ENCODE results near the gene GABBR1. TPM values are rescaled to one million over a fixed set of nuclear protein-coding genes. Genes with fewer than 3 reads are reported as not detected.

Gene GABBR1
- total RNA-seq, 4 donors from 2014 or later = 20.4 to 34.3 (median 23.8) TPM

DNA sequence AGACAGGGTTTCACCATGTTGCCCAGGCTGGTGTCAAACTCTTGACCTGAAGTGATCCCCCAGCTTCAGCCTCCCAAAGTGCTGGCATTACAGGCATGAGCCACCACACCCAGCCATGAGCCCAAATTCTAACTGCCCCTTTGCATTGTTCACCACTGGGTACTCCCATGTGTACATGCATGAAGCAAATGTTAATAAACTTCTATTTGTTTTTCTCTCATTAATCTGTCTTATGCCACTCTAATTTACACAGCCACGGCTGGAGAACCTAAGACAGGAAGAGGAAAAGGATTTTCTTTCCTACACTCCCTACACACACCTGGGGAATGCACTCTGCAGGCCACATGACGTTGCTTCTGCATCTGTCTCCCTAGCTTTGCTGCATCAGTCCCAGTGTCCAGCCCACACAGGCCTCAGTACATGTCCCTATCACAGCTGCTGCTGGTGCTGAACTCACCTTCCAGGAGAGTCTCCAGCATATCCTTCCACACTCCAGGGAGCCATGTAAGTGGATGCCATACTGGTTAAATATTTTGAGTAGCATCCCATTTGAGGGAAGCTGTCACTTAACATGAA is 34.7 kb downstream of the GABBR1 start:
- Histone ChIP-seq H3K4me1 (peaks cover 0 to 6% of the 10 kb centered on the region in 2 donors), H3K36me3 (no peaks in the 10 kb centered on the region), H3K27ac (no peak overlapping the region), H3K27me3 (no peaks in the 10 kb centered on the region), H3K9me3 (no peaks in the 10 kb centered on the region), H3K4me3 (replicated peaks in 1 of 3) (no peak overlapping the region)
- no peak for DNase-seq
- TF ChIP-seq, protein P1, sequence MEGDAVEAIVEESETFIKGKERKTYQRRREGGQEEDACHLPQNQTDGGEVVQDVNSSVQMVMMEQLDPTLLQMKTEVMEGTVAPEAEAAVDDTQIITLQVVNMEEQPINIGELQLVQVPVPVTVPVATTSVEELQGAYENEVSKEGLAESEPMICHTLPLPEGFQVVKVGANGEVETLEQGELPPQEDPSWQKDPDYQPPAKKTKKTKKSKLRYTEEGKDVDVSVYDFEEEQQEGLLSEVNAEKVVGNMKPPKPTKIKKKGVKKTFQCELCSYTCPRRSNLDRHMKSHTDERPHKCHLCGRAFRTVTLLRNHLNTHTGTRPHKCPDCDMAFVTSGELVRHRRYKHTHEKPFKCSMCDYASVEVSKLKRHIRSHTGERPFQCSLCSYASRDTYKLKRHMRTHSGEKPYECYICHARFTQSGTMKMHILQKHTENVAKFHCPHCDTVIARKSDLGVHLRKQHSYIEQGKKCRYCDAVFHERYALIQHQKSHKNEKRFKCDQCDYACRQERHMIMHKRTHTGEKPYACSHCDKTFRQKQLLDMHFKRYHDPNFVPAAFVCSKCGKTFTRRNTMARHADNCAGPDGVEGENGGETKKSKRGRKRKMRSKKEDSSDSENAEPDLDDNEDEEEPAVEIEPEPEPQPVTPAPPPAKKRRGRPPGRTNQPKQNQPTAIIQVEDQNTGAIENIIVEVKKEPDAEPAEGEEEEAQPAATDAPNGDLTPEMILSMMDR (IDR thresholded peaks at IDR 0.05) = no peak
- TF ChIP-seq POLR2A (IDR thresholded peaks at IDR 0.05) = no peak
- 54 to 61% methylated on average over 2 of the region's 2 CpGs for WGBS, 2 donors
- intact Hi-C loops (cut with DNase I) = no loop called here

DNA sequence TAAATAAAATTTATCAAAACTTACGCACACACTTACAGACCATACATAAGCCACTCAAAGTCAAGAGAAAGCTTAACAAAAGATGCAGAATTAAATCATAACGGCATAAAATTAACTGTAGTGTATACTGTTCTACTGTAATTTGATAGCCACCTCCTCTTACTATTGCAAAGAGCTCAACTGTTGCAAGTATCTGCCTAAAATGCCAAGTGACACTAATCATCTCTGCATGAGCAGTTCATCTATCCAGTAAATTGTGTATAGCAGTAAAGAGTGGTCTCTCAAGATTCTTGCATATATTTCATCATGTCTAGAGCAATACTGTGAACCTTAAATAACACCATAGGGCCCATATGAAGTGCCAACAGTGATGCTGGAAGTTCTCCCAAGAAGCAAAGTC is 35.8 kb downstream of the GABBR1 start:
- Histone ChIP-seq H3K9me3 (no peaks in the 10 kb centered on the region), H3K27ac (no peak overlapping the region), H3K27me3 (no peaks in the 10 kb centered on the region), H3K4me1 (peaks cover 0 to 6% of the 10 kb centered on the region in 2 donors), H3K36me3 (no peaks in the 10 kb centered on the region), H3K4me3 (replicated peaks in 1 of 3) (no peak overlapping the region)
- 75 to 90% methylated on average over 2 of the region's 2 CpGs for WGBS, 2 donors
- no peak for DNase-seq
- TF ChIP-seq, protein P1 (IDR thresholded peaks at IDR 0.05) = no peak
- no peak for TF ChIP-seq POLR2A (IDR thresholded peaks at IDR 0.05)
- intact Hi-C loops (cut with DNase I) = no loop called here

- DNase-seq = no peak
- Histone ChIP-seq H3K27ac (no peak overlapping the region), H3K9me3 (no peaks in the 10 kb centered on the region), H3K27me3 (no peaks in the 10 kb centered on the region), H3K4me3 (replicated peaks in 1 of 3) (no peak overlapping the region), H3K4me1 (peaks cover 0 to 6% of the 10 kb centered on the region in 2 donors), H3K36me3 (no peaks in the 10 kb centered on the region)
- TF ChIP-seq, protein P1 (IDR thresholded peaks at IDR 0.05) = no peak
- TF ChIP-seq POLR2A (IDR thresholded peaks at IDR 0.05) = no peak
- 86% methylated on average over 6 of the region's 6 CpGs for WGBS, 2 donors
- intact Hi-C loops (cut with DNase I) = no loop called here
Observed at GRCh38 chr6:29596381-29596900, 36.5 kb downstream of the GABBR1 start.

- no peaks in the 10 kb centered on the region for H3K27me3 ChIP-seq
- no peak overlapping the region for H3K27ac ChIP-seq
- H3K9me3 ChIP-seq = no peaks in the 10 kb centered on the region
- DNase-seq = no peak
- intact Hi-C loops (cut with DNase I) = no loop called here
- peaks cover 0 to 6% of the 10 kb centered on the region in 2 donors for H3K4me1 ChIP-seq
- no peak for TF ChIP-seq POLR2A (IDR thresholded peaks at IDR 0.05)
- 25% methylated on average over 3 to 4 of the region's 4 CpGs for WGBS, 2 donors
- H3K36me3 ChIP-seq = no peaks in the 10 kb centered on the region
- H3K4me3 ChIP-seq (replicated peaks in 1 of 3) = no peak overlapping the region
Observed at GRCh38 chr6:29593199-29593855, 39.7 kb downstream of the GABBR1 start.

- no peak for DNase-seq
- no peak overlapping the region for H3K4me3 ChIP-seq (replicated peaks in 1 of 3)
- 76 to 82% methylated on average over 2 of the region's 2 CpGs for WGBS, 2 donors
- no peaks in the 10 kb centered on the region for H3K36me3 ChIP-seq
- H3K9me3 ChIP-seq = no peaks in the 10 kb centered on the region
- H3K27ac ChIP-seq = no peak overlapping the region
- TF ChIP-seq, protein P1 (IDR thresholded peaks at IDR 0.05) = no peak
- no peak for TF ChIP-seq POLR2A (IDR thresholded peaks at IDR 0.05)
- peaks cover 0 to 6% of the 10 kb centered on the region in 2 donors for H3K4me1 ChIP-seq
- H3K27me3 ChIP-seq = no peaks in the 10 kb centered on the region
- intact Hi-C loops (cut with DNase I) = no loop called here
Observed at GRCh38 chr6:29591677-29592076, 41.3 kb downstream of the GABBR1 start.
